D721Med (cell line): ENCODE measurements around the gene REM2.

Source experiments
- DNase-seq: peaks from one replicate; pipeline ENCODE4 v3.0.0; 2011; ENCODE audit warnings: low spot score; ENCODE audit not compliant: insufficient read length
- FAIRE-seq: peaks from 2 replicates; lab custom pipeline; 2011; peaks lifted over from hg19 to GRCh38; lab: Jason Lieb, UNC
- CTCF ChIP-seq: IDR thresholded peaks from 2 replicates; pipeline ENCODE4 v1.5.1; 2012; ENCODE audit warnings: mild to moderate bottlenecking, control low read depth; ENCODE audit not compliant: insufficient read depth; ENCODE audit errors: missing control alignments

Gene REM2

DNA sequence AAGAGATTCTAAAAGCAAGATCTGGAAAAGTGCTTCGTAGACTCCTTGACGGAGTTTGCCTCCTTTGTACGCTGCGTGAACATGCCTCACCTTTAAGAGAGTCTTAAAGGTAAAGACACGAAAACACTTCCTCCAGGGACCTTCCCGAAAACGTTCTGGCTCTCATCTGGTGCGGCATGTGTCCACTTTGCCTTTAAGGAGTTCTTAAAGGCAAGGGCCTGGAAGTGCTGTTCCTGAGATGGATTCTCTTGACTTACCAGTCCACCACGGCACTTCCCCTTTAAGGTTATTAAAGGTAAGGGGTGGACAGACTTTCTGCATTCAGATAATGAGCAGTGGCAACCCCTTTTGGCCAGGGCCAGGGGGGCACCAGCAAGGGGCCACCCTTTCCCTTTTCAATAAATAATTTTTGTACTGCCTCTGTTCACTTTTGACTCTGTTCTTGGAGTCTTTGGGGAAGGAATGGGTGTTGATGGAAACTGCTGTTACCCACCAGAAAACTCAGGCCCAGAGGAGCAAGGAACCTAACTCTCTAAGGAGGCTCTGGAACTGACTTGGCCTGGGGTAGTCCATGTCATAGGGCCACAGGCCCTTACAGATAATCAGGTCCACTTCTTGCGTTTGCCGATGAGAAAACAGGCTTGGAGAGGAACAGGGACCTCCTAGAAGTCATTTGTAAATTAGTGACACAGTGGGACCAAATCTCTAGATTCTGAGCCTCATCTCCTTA, 4.4 kb downstream of the REM2 start:
- FAIRE-seq: peak; percentile 56
- TF ChIP-seq CTCF: no peak
- peak; percentile 74 for DNase-seq

DNA sequence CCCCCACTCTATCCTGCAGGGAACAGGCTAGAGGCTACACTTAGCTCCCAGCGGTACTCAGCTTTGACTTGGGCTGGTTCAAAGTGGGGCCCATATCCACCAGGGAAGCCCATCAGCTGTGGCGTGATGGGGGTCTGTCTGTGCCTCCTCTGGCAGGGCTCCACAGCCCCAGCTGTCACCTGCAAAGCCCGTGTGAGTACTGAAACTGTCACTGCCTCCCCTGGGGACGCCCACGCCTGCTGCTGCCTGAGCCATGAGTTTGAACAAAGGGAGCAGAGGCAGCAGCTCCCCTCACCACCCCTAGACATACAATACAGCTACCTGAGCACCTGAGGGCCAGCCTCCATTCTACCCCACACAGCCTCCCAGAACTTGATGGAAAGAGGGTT, 5.0 kb downstream of the REM2 start:
- no peak for DNase-seq
- TF ChIP-seq CTCF: no peak
- FAIRE-seq: no peak

- DNase-seq (no peak), FAIRE-seq (no peak)
- TF ChIP-seq CTCF: no peak
Measured at GRCh38 chr14:22888662-22889061, 5.6 kb downstream of the REM2 start.

DNA sequence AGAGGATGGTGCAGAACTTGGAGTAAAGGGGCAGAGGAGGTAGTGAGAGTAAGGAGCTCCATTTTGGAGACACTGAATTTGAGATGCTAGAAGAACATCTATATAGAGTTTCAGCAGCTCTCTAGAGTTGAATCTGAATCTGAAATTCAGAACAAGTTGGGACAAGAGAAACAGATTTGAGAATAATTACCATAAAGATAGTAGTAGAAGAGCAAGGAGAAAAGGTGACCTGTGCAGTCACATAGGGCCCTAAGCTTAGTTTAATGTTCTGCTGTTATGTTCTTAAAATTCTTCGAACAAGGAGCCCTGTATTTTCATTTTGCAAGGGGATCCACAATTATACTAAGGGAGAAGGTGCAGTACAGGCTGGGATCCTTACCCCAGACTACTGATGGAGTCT, 7.4 kb downstream of the REM2 start:
- DNase-seq: no peak
- TF ChIP-seq CTCF: no peak
- FAIRE-seq: no peak

- no peak for DNase-seq
- TF ChIP-seq CTCF: no peak
Measured at GRCh38 chr14:22892488-22892887, 9.5 kb downstream of the REM2 start.

DNA sequence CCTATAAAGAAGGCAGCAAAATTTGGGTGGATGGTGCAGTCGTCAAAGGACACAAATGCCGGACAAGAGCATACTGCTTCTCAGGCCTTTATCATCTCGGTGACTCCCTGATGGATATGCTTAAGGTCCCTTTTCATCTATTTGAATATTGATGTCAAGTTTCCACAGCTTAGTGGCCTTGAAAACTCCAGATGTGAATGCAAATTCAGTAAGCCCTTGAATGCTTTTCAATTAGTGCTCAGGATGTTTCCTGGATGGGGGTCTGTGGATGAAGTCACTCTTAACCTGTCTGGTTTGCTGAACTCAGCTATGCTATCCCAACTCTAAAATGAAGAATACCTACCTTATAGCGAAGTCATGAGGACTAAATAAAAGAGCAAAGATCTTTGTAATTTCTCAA, 10.7 kb downstream of the REM2 start:
- DNase-seq (no peak), FAIRE-seq (no peak)
- TF ChIP-seq CTCF: no peak

More at GRCh38 chr14:22892488-22892887, 9.5 kb downstream of the REM2 start:
- FAIRE-seq: no peak

DNA sequence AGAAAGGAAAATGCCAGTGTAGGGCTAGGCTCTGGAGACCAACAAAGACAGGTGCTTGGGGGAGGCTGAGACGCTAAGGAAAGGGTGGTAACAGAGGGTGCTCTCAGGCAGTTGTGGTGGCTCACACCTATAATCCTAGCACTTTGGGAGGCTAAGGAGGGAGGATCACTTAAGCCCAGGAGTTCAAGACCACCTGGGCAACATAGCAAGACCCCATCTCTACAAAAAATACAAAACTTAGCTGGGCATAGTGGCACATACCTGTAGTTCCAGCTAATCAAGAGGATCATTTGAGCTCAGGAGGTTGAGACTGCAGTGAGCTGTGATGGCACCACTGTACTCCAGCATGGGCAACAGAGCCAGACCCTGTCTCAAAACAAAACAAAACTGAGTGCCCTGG, 12.4 kb downstream of the REM2 start:
- FAIRE-seq: no peak
- TF ChIP-seq CTCF: no peak
- no peak for DNase-seq
